Endothelial cell of umbilical vein (primary cell): ENCODE data around the gene NABP1. TPM values are rescaled to one million over a fixed set of nuclear protein-coding genes. Genes with fewer than 3 reads are reported as not detected.

Experiments
- BruUV-seq: library from RNA; stranded (reverse); fragments of 400-500 nt; replicated peaks from 2 replicates; lab custom pipeline; 2021; lab: Mats Ljungman, UMichigan
- CTCF ChIA-PET: fragments of 300-600, 350-600 bp; sonication (Branson Sonifier 250); formaldehyde crosslinking; loops from one replicate; lab custom pipeline; 2021; ENCODE audit warnings: antibody characterized with exemption, inconsistent platforms; lab: Charles Lee
- POLR2A ChIA-PET: fragments of 300-600, 350-600 bp; sonication (Branson Sonifier 250); formaldehyde crosslinking; loops from one replicate; lab custom pipeline; 2021; ENCODE audit warnings: antibody characterized with exemption, inconsistent platforms; lab: Charles Lee
- DNase-seq: peaks from one replicate; pipeline ENCODE4 v3.0.0-alpha.2; 2011; ENCODE audit warnings: low read depth, low spot score
- FAIRE-seq: peaks from 2 replicates; lab custom pipeline; 2011; peaks lifted over from hg19 to GRCh38; lab: Jason Lieb, UNC
- H2AFZ ChIP-seq: 2 replicates; pipeline ENCODE4 v1.6.0; 2012; ENCODE audit warnings: low read depth, low read length, control low read depth, inconsistent platforms
- H3K27ac ChIP-seq: 2 replicates; pipeline ENCODE4 v1.5.1; 2011; ENCODE audit warnings: low read depth, mild to moderate bottlenecking, control low read depth, low read length, moderate library complexity; ENCODE audit not compliant: insufficient read depth
- H3K27me3 ChIP-seq, 2 experiments: 2 replicates each; pipeline versions ENCODE4 v1.6.0 to v1.6.1; 2011; ENCODE audit warnings: low read length in 2 of 2, mixed read lengths in 1 of 2; ENCODE audit not compliant: control insufficient read depth in 2 of 2, insufficient read depth in 2 of 2
- H3K36me3 ChIP-seq, 2 experiments: 2 replicates in 1 of 2; 3 replicates in 1 of 2; pipeline ENCODE4 v1.5.1; 2011; ENCODE audit warnings: low read length in 2 of 2, mild to moderate bottlenecking in 1 of 2, moderate library complexity in 1 of 2; ENCODE audit not compliant: control insufficient read depth in 2 of 2, insufficient read depth in 2 of 2; ENCODE audit errors: extremely low read depth in 1 of 2
- H3K4me1 ChIP-seq: 3 replicates; pipeline ENCODE4 v1.5.1; 2011; ENCODE audit warnings: mild to moderate bottlenecking, low read length; ENCODE audit not compliant: control insufficient read depth, insufficient read depth; ENCODE audit errors: extremely low read depth
- H3K4me2 ChIP-seq: 2 replicates; pipeline ENCODE4 v1.6.1; 2011; ENCODE audit warnings: low read length, control low read depth, mixed read lengths; ENCODE audit not compliant: insufficient read depth
- H3K4me3 ChIP-seq, 3 experiments: fragments of 200-600 bp in 1 of 3; sonication (generic), shearing (Covaris generic) in 1 of 3; replicated peaks in 1 of 3; 2 replicates each; pipeline ENCODE4 v1.5.1; 2011 to 2016; ENCODE audit warnings: control low read depth in 3 of 3, low read length in 3 of 3, mild to moderate bottlenecking in 2 of 3, inconsistent platforms in 1 of 3, low read depth in 1 of 3, moderate library complexity in 1 of 3; ENCODE audit not compliant: insufficient read depth in 1 of 3
- H3K79me2 ChIP-seq: 2 replicates; pipeline ENCODE4 v1.6.0; 2012; ENCODE audit warnings: low read length, inconsistent platforms; ENCODE audit not compliant: control insufficient read depth, insufficient read depth
- H3K9ac ChIP-seq: replicated peaks from 2 replicates; pipeline ENCODE3; 2011; ENCODE audit warnings: low read length, control low read depth; ENCODE audit not compliant: insufficient read depth; ENCODE audit errors: extremely low read depth
- H3K9me1 ChIP-seq: replicated peaks from 3 replicates; pipeline ENCODE4 v1.6.0; 2011; ENCODE audit warnings: mild to moderate bottlenecking, low read length; ENCODE audit not compliant: control insufficient read depth, insufficient read depth; ENCODE audit errors: extremely low read depth
- H3K9me3 ChIP-seq: replicated peaks from 2 replicates; pipeline ENCODE4 v1.5.1; 2012; ENCODE audit warnings: low read length, inconsistent platforms; ENCODE audit not compliant: control insufficient read depth, insufficient read depth
- H4K20me1 ChIP-seq: replicated peaks from 2 replicates; pipeline ENCODE3; 2011; ENCODE audit warnings: mild to moderate bottlenecking, low read length; ENCODE audit not compliant: control insufficient read depth, insufficient read depth; ENCODE audit errors: extremely low read depth
- CTCF ChIP-seq, 2 donors: IDR thresholded peaks; 1 replicate in 1 of 2; 2 replicates in 1 of 2; pipeline ENCODE4 v1.5.1; 2011; ENCODE audit warnings: low read length in 2 of 2, mild to moderate bottlenecking in 2 of 2, moderate library complexity in 2 of 2, control low read depth in 1 of 2, inconsistent platforms in 1 of 2, low read depth in 1 of 2; ENCODE audit not compliant: insufficient read depth in 1 of 2; ENCODE audit errors: extremely low read depth in 1 of 2
- EZH2 ChIP-seq: IDR thresholded peaks from 2 replicates; pipeline ENCODE4 v1.6.1; 2012; ENCODE audit warnings: borderline replicate concordance, low read depth, mild to moderate bottlenecking, moderate library complexity, low read length, inconsistent platforms; ENCODE audit not compliant: severe bottlenecking
- FOS ChIP-seq: IDR thresholded peaks from 2 replicates; pipeline ENCODE4 v1.6.1; 2011; ENCODE audit warnings: mild to moderate bottlenecking, low read length, moderate library complexity, borderline replicate concordance; ENCODE audit not compliant: insufficient read depth
- GATA2 ChIP-seq: IDR thresholded peaks from 2 replicates; pipeline ENCODE4 v1.7.0; 2011; ENCODE audit warnings: low read depth, mild to moderate bottlenecking, moderate library complexity, mixed read lengths, low read length; ENCODE audit not compliant: insufficient read length, insufficient read depth
- JUN ChIP-seq: IDR thresholded peaks from 2 replicates; pipeline ENCODE4 v1.6.1; 2011; ENCODE audit warnings: borderline replicate concordance, low read depth; ENCODE audit not compliant: insufficient read length, insufficient read depth
- MAX ChIP-seq: IDR thresholded peaks from 2 replicates; pipeline ENCODE4 v1.6.1; 2011; ENCODE audit not compliant: insufficient read depth, insufficient read length
- MYC ChIP-seq: IDR thresholded peaks from one replicate; pipeline ENCODE4 v1.6.1; 2011; ENCODE audit warnings: mild to moderate bottlenecking, low read depth, low read length
- POLR2A ChIP-seq: IDR thresholded peaks from 2 replicates; pipeline ENCODE4 v1.6.1; 2012; ENCODE audit warnings: low read depth, mild to moderate bottlenecking, control low read depth, low read length
- POLR2AphosphoS5 ChIP-seq: IDR thresholded peaks from 2 replicates; pipeline ENCODE4 v1.6.1; 2012; ENCODE audit warnings: low read depth, mild to moderate bottlenecking, control low read depth, low read length, moderate library complexity; ENCODE audit not compliant: insufficient read depth
- dilution Hi-C: fragments of 300-500 bp; cut with MboI; formaldehyde crosslinking; loops from one replicate; pipeline ENCODE4 v1.15.0; 2019; ENCODE audit warnings: low sequenced_read_pairs; ENCODE audit not compliant: extremely low pct_ligation_motif_present
- intact Hi-C: fragments of 100-400 bp; cut with micrococcal nuclease; formaldehyde crosslinking; loops from one replicate; pipeline ENCODE4 v1.10.0; 2022
- polyA plus RNA-seq, 4 experiments: library from polyadenylated mRNA; depleted of rRNA in 3 of 4; stranded (reverse) in 3 of 4; unstranded in 1 of 4; fragments of >200 nt; gene quantifications; 2 replicates each; pipeline versions ENCODE4 v1.2.1 to v1.2.3, GENCODE V29; 2011 to 2012; ENCODE audit warnings: missing spikeins in 1 of 4
- total RNA-seq: library from RNA; stranded (reverse); gene quantifications from 2 replicates; pipeline ENCODE4 v1.2.3, GENCODE V29; 2021

Gene NABP1
- total and polyA plus RNA-seq, 2 donors (not counting 3 experiments of a cell fraction or from before 2014, with no cell fraction given), result 14.7 to 47.6 TPM

GRCh38 chr2:191666732-191667131, 11.2 kb upstream of the NABP1 start:
- dilution Hi-C loops (no loop called here), intact Hi-C loops (no loop called here)
- TF ChIP-seq MYC, result no peak
- no peak for TF ChIP-seq POLR2A
- TF ChIP-seq MAX, result no peak
- TF ChIP-seq EZH2, result no peak
- TF ChIP-seq POLR2AphosphoS5, result no peak
- no peak for TF ChIP-seq JUN
- TF ChIP-seq CTCF (IDR thresholded peaks at IDR 0.05; ENCODE audit: extremely low read depth in 1 of 2, insufficient read depth in 1 of 2, low read depth in 1 of 2, low read length in 2 of 2), result no peak
- TF ChIP-seq GATA2, result no peak
- no peak for TF ChIP-seq FOS
- no peaks in the 10 kb centered on the region for H3K9me1 ChIP-seq
- FAIRE-seq, result no peak
- no peak for DNase-seq
- H3K9me3 ChIP-seq, result no peaks in the 10 kb centered on the region
- H3K4me1 ChIP-seq, result peaks cover 12% of the 10 kb centered on the region
- H3K27me3 ChIP-seq, result no peaks in the 10 kb centered on the region
- ChIA-PET POLR2A (interaction anchor here (1.2 kb wide), 1 partner anchor 11 kb away, joined by 7 read pairs; the partner anchor contains the start of gene NABP1), CTCF (interaction anchor here (1.3 kb wide), 1 partner anchor 18 kb away, joined by 4 read pairs; no protein-coding TSS in a partner anchor)
- H2AFZ ChIP-seq, result no peak overlapping the region
- no peak overlapping the region for H3K27ac ChIP-seq
- no TSS peak for BruUV-seq
- no peak overlapping the region for H3K4me3 ChIP-seq
- no peak overlapping the region for H3K9ac ChIP-seq
- no peaks in the 10 kb centered on the region for H4K20me1 ChIP-seq
- no peak overlapping the region for H3K4me2 ChIP-seq
- no peaks in the 10 kb centered on the region for H3K79me2 ChIP-seq
- no peaks in the 10 kb centered on the region for H3K36me3 ChIP-seq
